Measurements from ENCODE around the gene GRWD1. TPM values are rescaled to one million over a fixed set of nuclear protein-coding genes. Genes with fewer than 3 reads are reported as not detected.

Gene GRWD1
- total and polyA plus RNA-seq, 2 of the 13 experiments (the other 11 are each of a cell fraction or from before 2014, with no cell fraction given), result 10.8 to 46.6 TPM

DNA sequence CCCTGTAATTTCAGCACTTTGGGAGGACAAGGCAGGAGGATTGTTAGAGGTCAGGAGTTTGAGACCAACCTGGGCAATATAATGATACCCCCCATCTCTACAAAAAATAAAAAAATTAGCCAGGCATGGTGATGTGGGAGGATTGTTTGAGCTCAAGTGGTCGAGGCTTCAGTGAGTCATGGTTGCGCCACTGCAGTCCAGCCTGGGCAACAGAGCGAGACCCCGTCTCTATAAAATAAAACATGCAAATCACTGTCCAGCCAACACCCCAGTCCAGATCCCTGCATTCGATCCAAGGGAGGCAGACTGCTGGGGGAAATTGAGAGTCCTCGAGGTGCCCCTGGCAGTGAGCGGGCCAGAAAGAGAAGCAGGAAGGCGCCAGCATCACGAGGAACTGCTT lies 30.4 kb downstream of the GRWD1 start (continued):
- no peak for TF ChIP-seq RERE (CRISPR knock-in tag; IDR thresholded peaks at IDR 0.05; ENCODE audit: low read depth)
- TF ChIP-seq JUNB (CRISPR knock-in tag; IDR thresholded peaks at IDR 0.05; ENCODE audit: borderline replicate concordance), result no peak
- no peak for TF ChIP-seq HNRNPH1 (optimal IDR thresholded peaks at IDR 0.05; ENCODE audit: low read depth, low read length)
- TF ChIP-seq HNRNPUL1 (IDR thresholded peaks at IDR 0.05; ENCODE audit: low read depth, low read length), result no peak

- no peak for DNase-seq (ENCODE audit: low spot score)
- Histone ChIP-seq H3K4me2 (ENCODE audit: low read depth, low read length) (no peak overlapping the region), H3K36me3 (replicated peaks in 1 of 2; ENCODE audit: control insufficient read depth in 1 of 2, insufficient read depth in 2 of 2, low read length in 2 of 2) (peaks cover 23 to 45% of the 10 kb centered on the region in 2 experiments; a peak in 4 of 5 replicates), H3K9me3 (ENCODE audit: low read length) (no peaks in the 10 kb centered on the region), H3K4me1 (ENCODE audit: insufficient read depth, low read length) (no peaks in the 10 kb centered on the region), H3K27ac (ENCODE audit: extremely low read length, insufficient read depth, low read length) (no peak overlapping the region), H2AFZ (ENCODE audit: low read length) (no peak overlapping the region), H3K79me2 (ENCODE audit: insufficient read depth, low read length) (no peaks in the 10 kb centered on the region), H3K9ac (ENCODE audit: insufficient read depth, low read depth, low read length) (no peak overlapping the region), H3K27me3 (ENCODE audit: control insufficient read depth in 1 of 2, insufficient read depth in 2 of 2, low read length in 2 of 2) (no peaks in the 10 kb centered on the region), H4K20me1 (ENCODE audit: insufficient read depth, low read length) (no peaks in the 10 kb centered on the region), H3K4me3 (replicated peaks in 1 of 3; ENCODE audit: insufficient read depth in 1 of 3, low read depth in 2 of 3, low read length in 3 of 3) (no peak overlapping the region)
- WGBS (ENCODE audit: low lambda C conversion rate), result 88% methylated on average over 9 of the region's 10 CpGs
- in situ Hi-C loops (cut with HindIII; ENCODE audit: extremely low pct_ligation_motif_present, low pct_unique_long_range_greater_than_20kb), result no loop called here
- no peak for ATAC-seq
- intact Hi-C loops (cut with micrococcal nuclease; ENCODE audit: unreplicated experiment), result no loop called here
- TF ChIP-seq ZNF768 (CRISPR knock-in tag; IDR thresholded peaks at IDR 0.05) (peak; percentile 85), AGO2 (optimal IDR thresholded peaks at IDR 0.05; ENCODE audit: low read depth, low read length) (peak; percentile 12), CHCHD3 (CRISPR knock-in tag; IDR thresholded peaks at IDR 0.05) (no peak), ZNF746 (CRISPR knock-in tag; IDR thresholded peaks at IDR 0.05) (no peak), ZNF136 (CRISPR knock-in tag; IDR thresholded peaks at IDR 0.05; ENCODE audit: low read depth) (no peak), REPIN1 (CRISPR knock-in tag; IDR thresholded peaks at IDR 0.05; ENCODE audit: borderline replicate concordance, low read depth) (no peak), SIX4 (CRISPR knock-in tag; IDR thresholded peaks at IDR 0.05) (no peak)
- ChIA-PET CTCF (ENCODE audit: low intra/inter-chr PET ratio, low total read pairs) (no interaction called here), POLR2A (no interaction called here)
- FAIRE-seq, result no peak
- no TSS peak for BruUV-seq (replicated peaks)
Measured at GRCh38 chr19:48477067-48477685, 31.4 kb downstream of the GRWD1 start.

Data from HepG2 (cell line).